HEK293 (cell line): ENCODE measurements around the gene RINL.

Source experiments
- CTCF ChIA-PET: fragments of 350-600 bp; formaldehyde crosslinking; extraction: SDS; loops from one replicate; lab custom pipeline; 2021; ENCODE audit warnings: antibody characterized with exemption; lab: Yijun Ruan, JAX
- POLR2A ChIA-PET: fragments of 300-600 bp; formaldehyde crosslinking; extraction: SDS; loops from one replicate; lab custom pipeline; 2020; ENCODE audit warnings: antibody characterized with exemption, inconsistent platforms; lab: Yijun Ruan, JAX
- H3K27ac ChIP-seq: fragments of 200-500 bp; sonication (Bioruptor generic); 2 replicates; pipeline ENCODE4 v1.5.1; 2014; ENCODE audit warnings: low read depth, low read length, control low read depth, inconsistent platforms; ENCODE audit errors: extremely low read depth
- H3K36me3 ChIP-seq, 2 experiments: fragments of 200-500 bp in 1 of 2; sonication (Bioruptor generic) in 1 of 2; 1 replicate in 1 of 2; 2 replicates in 1 of 2; pipeline ENCODE4 v1.5.1; 2014 to 2017; ENCODE audit warnings: inconsistent platforms in 2 of 2, low read length in 2 of 2; ENCODE audit not compliant: control insufficient read depth in 2 of 2, insufficient read depth in 1 of 2
- H3K4me1 ChIP-seq: fragments of 200-500 bp; sonication (Bioruptor generic); 2 replicates; pipeline ENCODE4 v1.5.1; 2014; ENCODE audit warnings: mild to moderate bottlenecking, low read length, inconsistent platforms; ENCODE audit not compliant: control insufficient read depth, insufficient read depth
- H3K4me3 ChIP-seq: 2 replicates; pipeline ENCODE4 v1.5.1; 2011; ENCODE audit warnings: low read depth, mild to moderate bottlenecking, control low read depth, low read length, moderate library complexity
- H3K9me3 ChIP-seq: fragments of 200-500 bp; sonication (Bioruptor generic); 2 replicates; pipeline ENCODE4 v1.5.1; 2014; ENCODE audit warnings: low read depth, low read length, inconsistent platforms; ENCODE audit not compliant: control insufficient read depth, insufficient read depth
- BCL11A ChIP-seq: fragments of 450-650 bp; formaldehyde crosslinking; IDR thresholded peaks from 2 replicates; pipeline ENCODE4 v1.5.1; 2016; ENCODE audit warnings: low read depth, missing biosample characterization, missing genetic modification characterization
- BCL11B ChIP-seq: fragments of 450-650 bp; formaldehyde crosslinking; IDR thresholded peaks from 2 replicates; pipeline ENCODE4 v1.5.1; 2016; ENCODE audit warnings: low read depth, missing biosample characterization, missing genetic modification characterization
- KLF1 ChIP-seq: fragments of 450-650 bp; formaldehyde crosslinking; IDR thresholded peaks from 2 replicates; pipeline ENCODE4 v1.5.1; 2016; ENCODE audit warnings: missing biosample characterization, missing genetic modification characterization
- PRDM4 ChIP-seq: fragments of 450-650 bp; formaldehyde crosslinking; IDR thresholded peaks from 2 replicates; pipeline ENCODE4 v1.5.1; 2017; ENCODE audit warnings: missing biosample characterization, missing genetic modification characterization
- PRDM6 ChIP-seq: fragments of 450-650 bp; formaldehyde crosslinking; IDR thresholded peaks from 2 replicates; pipeline ENCODE4 v1.5.1; 2017; ENCODE audit warnings: missing biosample characterization, missing genetic modification characterization
- ZBTB7A ChIP-seq: fragments of 450-650 bp; formaldehyde crosslinking; IDR thresholded peaks from 2 replicates; pipeline ENCODE4 v1.5.1; 2016; ENCODE audit warnings: low read depth, missing biosample characterization, missing genetic modification characterization
- ZNF114 ChIP-seq: fragments of 450-650 bp; formaldehyde crosslinking; IDR thresholded peaks from 2 replicates; pipeline ENCODE4 v1.5.0; 2017; ENCODE audit warnings: missing biosample characterization, missing genetic modification characterization
- ZNF133 ChIP-seq: fragments of 450-650 bp; formaldehyde crosslinking; IDR thresholded peaks from 2 replicates; pipeline ENCODE4 v1.5.1; 2016; ENCODE audit warnings: missing biosample characterization, missing genetic modification characterization
- ZNF146 ChIP-seq: fragments of 450-650 bp; formaldehyde crosslinking; IDR thresholded peaks from 2 replicates; pipeline ENCODE4 v1.5.1; 2016; ENCODE audit warnings: missing biosample characterization, missing genetic modification characterization
- ZNF184 ChIP-seq: fragments of 450-650 bp; IDR thresholded peaks from 2 replicates; pipeline ENCODE4 v1.5.1; 2018; ENCODE audit warnings: missing biosample characterization, mild to moderate bottlenecking, missing genetic modification characterization
- ZNF211 ChIP-seq: fragments of 450-650 bp; formaldehyde crosslinking; IDR thresholded peaks from 2 replicates; pipeline ENCODE4 v1.5.1; 2016; ENCODE audit warnings: low read depth, missing biosample characterization, missing genetic modification characterization
- ZNF23 ChIP-seq: fragments of 450-650 bp; formaldehyde crosslinking; IDR thresholded peaks from 2 replicates; pipeline ENCODE4 v1.5.1; 2016; ENCODE audit warnings: missing biosample characterization, missing genetic modification characterization, borderline replicate concordance
- ZNF274 ChIP-seq, 2 experiments: fragments of 200-500 bp in 1 of 2; fragments of 450-650 bp in 1 of 2; sonication (Bioruptor generic) in 1 of 2; formaldehyde crosslinking in 1 of 2; IDR thresholded peaks; 2 replicates each; pipeline versions ENCODE4 v1.5.1 to v1.6.1; 2014 to 2016; ENCODE audit warnings: borderline replicate concordance in 1 of 2, inconsistent platforms in 1 of 2, low read length in 1 of 2, missing biosample characterization in 1 of 2, missing genetic modification characterization in 1 of 2
- ZNF335 ChIP-seq: fragments of 450-650 bp; formaldehyde crosslinking; conservative IDR thresholded peaks from 2 replicates; pipeline ENCODE4 v1.5.1; 2016; ENCODE audit warnings: missing biosample characterization, missing genetic modification characterization
- ZNF341 ChIP-seq: fragments of 450-650 bp; formaldehyde crosslinking; IDR thresholded peaks from 2 replicates; pipeline ENCODE4; 2016; ENCODE audit warnings: low read depth, missing biosample characterization, missing genetic modification characterization
- ZNF366 ChIP-seq: fragments of 450-650 bp; formaldehyde crosslinking; conservative IDR thresholded peaks from 2 replicates; pipeline ENCODE4 v1.5.1; 2016; ENCODE audit warnings: missing biosample characterization, missing genetic modification characterization
- ZNF391 ChIP-seq: fragments of 450-650 bp; formaldehyde crosslinking; IDR thresholded peaks from 2 replicates; pipeline ENCODE4 v1.5.1; 2016; ENCODE audit warnings: low read depth, missing biosample characterization, missing genetic modification characterization, borderline replicate concordance
- ZNF514 ChIP-seq: fragments of 450-650 bp; formaldehyde crosslinking; IDR thresholded peaks from 2 replicates; pipeline ENCODE4 v1.5.1; 2016; ENCODE audit warnings: missing biosample characterization, missing genetic modification characterization
- ZNF544 ChIP-seq: fragments of 450-650 bp; formaldehyde crosslinking; IDR thresholded peaks from 2 replicates; pipeline ENCODE4 v1.5.0; 2017; ENCODE audit warnings: missing biosample characterization, missing genetic modification characterization
- ZNF548 ChIP-seq: fragments of 450-650 bp; formaldehyde crosslinking; IDR thresholded peaks from 2 replicates; pipeline ENCODE4 v1.5.1; 2016; ENCODE audit warnings: missing biosample characterization, missing genetic modification characterization
- ZNF580 ChIP-seq: fragments of 450-650 bp; formaldehyde crosslinking; IDR thresholded peaks from 2 replicates; pipeline ENCODE4 v1.5.1; 2016; ENCODE audit warnings: missing biosample characterization, missing genetic modification characterization
- ZNF610 ChIP-seq: fragments of 450-650 bp; formaldehyde crosslinking; IDR thresholded peaks from 2 replicates; pipeline ENCODE4 v1.5.1; 2016; ENCODE audit warnings: missing biosample characterization, missing genetic modification characterization, borderline replicate concordance
- ZNF623 ChIP-seq: fragments of 450-650 bp; formaldehyde crosslinking; IDR thresholded peaks from 2 replicates; pipeline ENCODE4 v1.5.1; 2016; ENCODE audit warnings: missing biosample characterization, missing genetic modification characterization
- ZNF660 ChIP-seq: fragments of 450-650 bp; IDR thresholded peaks from 2 replicates; pipeline ENCODE4 v1.5.1; 2018; ENCODE audit warnings: missing biosample characterization, mild to moderate bottlenecking, missing genetic modification characterization
- ZNF701 ChIP-seq: fragments of 450-650 bp; formaldehyde crosslinking; IDR thresholded peaks from 2 replicates; pipeline ENCODE4 v1.5.1; 2016; ENCODE audit warnings: missing biosample characterization, missing genetic modification characterization
- ZNF747 ChIP-seq: fragments of 450-650 bp; formaldehyde crosslinking; IDR thresholded peaks from 2 replicates; pipeline ENCODE4 v1.5.1; 2016; ENCODE audit warnings: missing biosample characterization, missing genetic modification characterization
- ZNF776 ChIP-seq: fragments of 450-650 bp; formaldehyde crosslinking; IDR thresholded peaks from 2 replicates; pipeline ENCODE4 v1.5.0; 2017; ENCODE audit warnings: missing biosample characterization, missing genetic modification characterization, borderline replicate concordance

The RINL gene

GRCh38 chr19:38869160-38869835, 8.8 kb downstream of the RINL start:
- Histone ChIP-seq H3K4me1 (peaks cover 2% of the 10 kb centered on the region; the same call in 1 of the 2 replicates), H3K9me3 (no peaks in the 10 kb centered on the region), H3K27ac (no peak overlapping the region), H3K36me3 (peaks cover 5 to 12% of the 10 kb centered on the region in 2 experiments; a peak in 2 of 3 replicates), H3K4me3 (no peak overlapping the region)
- ChIA-PET POLR2A (interaction anchor here (0.6 to 1.0 kb wide), 2 partner anchors 16 to 123 kb away, joined by 3 to 4 read pairs; no protein-coding TSS in a partner anchor), CTCF (interaction anchor here (0.6 to 1.0 kb wide), 4 partner anchors 17 to 100 kb away, joined by 3 to 7 read pairs (median 4); partner anchors contain the start of genes MRPS12 and SARS2)
- TF ChIP-seq ZBTB7A, result no peak
- TF ChIP-seq PRDM4 (tag by site-specific recombination), result no peak
- no peak for TF ChIP-seq BCL11A
- TF ChIP-seq ZNF366 (tag by site-specific recombination), result no peak
- no peak for TF ChIP-seq ZNF610 (tag by site-specific recombination)
- TF ChIP-seq ZNF544, result no peak
- TF ChIP-seq PRDM6 (tag by site-specific recombination), result no peak
- TF ChIP-seq ZNF776, result no peak

GRCh38 chr19:38868551-38868950, 9.5 kb downstream of the RINL start:
- H3K4me3 ChIP-seq, result no peak overlapping the region
- peaks cover 5 to 12% of the 10 kb centered on the region in 2 experiments; a peak in 2 of 3 replicates for H3K36me3 ChIP-seq
- peaks cover 2% of the 10 kb centered on the region; the same call in 1 of the 2 replicates for H3K4me1 ChIP-seq
- POLR2A ChIA-PET, result interaction anchor here (0.6 to 1.0 kb wide), 5 partner anchors 12 to 122 kb away, joined by 3 to 4 read pairs (median 4); no protein-coding TSS in a partner anchor
- no peak for TF ChIP-seq ZNF701 (tag by site-specific recombination)
- no peak for TF ChIP-seq ZNF548 (tag by site-specific recombination)
- TF ChIP-seq KLF1 (tag by site-specific recombination), result no peak
- TF ChIP-seq ZNF580 (tag by site-specific recombination), result no peak
- TF ChIP-seq ZNF133, result no peak
- no peak for TF ChIP-seq ZNF747
- TF ChIP-seq ZNF274 (IDR thresholded peaks at IDR 0.05; ENCODE audit: low read length), result no peak
- no peak for TF ChIP-seq ZNF274 (tag by site-specific recombination; IDR thresholded peaks at IDR 0.05; ENCODE audit: borderline replicate concordance)
- no peak for TF ChIP-seq ZNF23
- TF ChIP-seq ZNF514, result no peak
- TF ChIP-seq ZNF114 (tag by site-specific recombination), result no peak
- TF ChIP-seq ZNF391 (tag by site-specific recombination), result no peak
- peak; percentile 97 for TF ChIP-seq ZNF341
- no peak for TF ChIP-seq ZNF211 (tag by site-specific recombination)
- no peak for TF ChIP-seq BCL11B (tag by site-specific recombination)
- TF ChIP-seq ZNF623 (tag by site-specific recombination), result peak; percentile 96
- TF ChIP-seq ZNF335 (tag by site-specific recombination), result peak; percentile 40; the same call in 1 of the 2 replicates
- TF ChIP-seq ZNF660 (tag by site-specific recombination), result no peak
- no peak for TF ChIP-seq ZNF146 (tag by site-specific recombination)
- TF ChIP-seq ZNF184, result no peak
- TF ChIP-seq, all 188 proteins: peak for 3
- Histone ChIP-seq H3K27ac (0 out of 2 replicates have a peak overlapping the region, but pooled peaks have one; percentile 37), H3K9me3 (no peaks in the 10 kb centered on the region)
- CTCF ChIA-PET, result interaction anchor here (0.8 kb wide), 1 partner anchor 17 kb away, joined by 7 read pairs; no protein-coding TSS in a partner anchor
